Activated CD8-positive, alpha-beta memory T cell treated with anti-CD3 and anti-CD28 coated beads, Interleukin-2, amount 50 U/mL, for 1 hour (primary cell): Measurements from ENCODE around the gene COL4A2.

Experiments used
- DNase-seq: peaks from one replicate; pipeline ENCODE4 v3.0.0-alpha.2; 2020; ENCODE audit errors: extremely low read depth

The COL4A2 gene

DNA sequence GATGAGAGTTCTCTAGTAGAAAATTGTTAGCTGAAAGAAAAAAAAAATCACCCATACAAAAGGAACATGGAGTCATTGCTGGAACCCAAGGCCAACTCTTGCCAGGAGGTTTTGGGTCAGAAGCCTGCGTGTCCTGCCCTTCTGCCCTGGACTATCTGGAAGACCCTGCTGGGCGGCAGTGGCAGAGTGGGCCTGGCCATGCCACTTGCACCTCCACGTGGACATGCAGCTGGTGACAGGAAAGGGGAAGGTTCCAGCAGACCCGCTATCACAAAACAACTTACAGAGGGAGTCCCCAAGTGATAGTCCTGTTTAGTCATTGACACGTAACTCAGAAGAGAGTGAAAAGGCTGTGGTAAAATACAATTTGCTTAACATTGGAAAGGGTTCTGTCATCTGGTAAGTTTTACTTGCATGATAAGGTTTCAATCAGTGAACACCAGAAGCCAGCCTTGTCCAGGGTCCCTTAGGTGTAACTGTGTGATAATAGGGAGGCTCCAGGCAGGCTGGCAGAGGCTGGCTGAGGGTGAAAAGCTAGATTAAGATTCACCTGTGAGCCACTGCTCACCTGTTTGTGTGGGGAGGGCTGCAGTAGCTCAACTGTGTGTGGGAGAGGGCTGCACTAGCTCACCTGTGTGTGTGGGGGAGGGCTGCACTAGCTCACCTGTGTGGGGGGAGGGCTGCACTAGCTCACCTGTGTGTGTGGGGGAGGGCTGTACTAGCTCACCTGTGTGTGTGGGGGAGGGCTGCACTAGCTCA is 47.8 kb downstream of the COL4A2 start:
- DNase-seq = no peak

- no peak for DNase-seq
Measured at GRCh38 chr13:110356362-110356761, 49.3 kb downstream of the COL4A2 start.

- DNase-seq = no peak
Measured at GRCh38 chr13:110358381-110358780, 51.3 kb downstream of the COL4A2 start.

GRCh38 chr13:110359840-110360301 is 52.8 kb downstream of the COL4A2 start:
- DNase-seq = no peak

GRCh38 chr13:110360598-110360997 is 53.5 kb downstream of the COL4A2 start:
- no peak for DNase-seq

- no peak for DNase-seq
Measured at GRCh38 chr13:110361365-110361911, 54.4 kb downstream of the COL4A2 start.

DNA sequence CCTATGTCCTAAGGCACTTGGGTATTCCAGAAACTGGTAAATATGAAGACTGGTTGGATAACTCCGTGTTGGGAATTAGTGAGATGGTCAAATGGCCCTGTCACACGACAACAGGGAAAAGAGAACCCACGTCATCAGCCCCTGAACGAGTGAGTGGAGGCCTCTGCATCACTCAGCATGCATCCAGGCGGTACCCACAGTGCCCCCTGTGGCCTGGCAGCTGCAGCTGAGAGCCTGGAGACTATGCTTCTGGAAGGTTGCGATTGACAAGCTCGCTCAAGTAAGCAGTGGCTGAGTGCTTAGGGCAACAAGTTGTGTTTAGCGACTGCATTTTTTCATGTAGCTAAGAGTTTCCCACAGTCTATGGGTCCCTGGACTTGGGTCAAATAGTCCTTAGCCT is 55.9 kb downstream of the COL4A2 start:
- DNase-seq = no peak

DNA sequence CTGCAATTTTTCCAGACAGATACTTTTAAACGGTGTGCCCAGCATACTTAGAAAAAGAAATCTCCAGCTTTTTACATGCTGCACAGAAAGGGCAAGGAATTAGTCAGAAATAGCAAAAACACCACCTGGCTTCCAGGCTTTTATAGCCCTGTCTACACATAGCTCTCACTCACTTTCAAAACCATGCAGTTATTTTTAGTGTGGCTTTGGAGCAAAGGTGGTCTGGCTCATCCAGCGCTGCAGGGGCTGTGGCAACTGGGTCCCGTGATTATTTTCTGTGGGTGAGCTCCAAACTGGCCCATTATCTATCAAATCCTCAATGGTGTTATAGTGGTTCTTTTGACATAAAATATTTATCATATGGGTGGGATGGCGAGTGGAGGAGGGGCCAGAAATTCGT is 57.0 kb downstream of the COL4A2 start:
- no peak for DNase-seq

DNA sequence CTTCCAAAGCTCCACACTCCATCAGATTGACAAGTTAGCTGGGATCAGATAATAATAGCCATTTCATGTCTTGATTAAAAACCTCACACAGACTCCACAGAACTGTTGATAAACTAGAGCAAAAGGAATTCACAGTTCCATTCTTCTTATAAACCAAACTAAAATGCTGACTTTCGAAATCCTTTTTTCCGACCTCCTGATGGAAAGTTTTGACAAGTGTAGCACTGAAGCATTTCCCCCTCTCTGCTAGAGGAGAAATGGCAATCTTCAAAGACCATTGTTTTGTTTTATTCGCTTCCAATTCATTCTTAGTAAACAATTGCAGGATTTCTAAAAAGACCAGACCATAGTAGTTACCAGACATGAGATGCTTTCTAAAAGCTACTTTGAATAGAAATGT is 58.8 kb downstream of the COL4A2 start:
- no peak for DNase-seq

DNA sequence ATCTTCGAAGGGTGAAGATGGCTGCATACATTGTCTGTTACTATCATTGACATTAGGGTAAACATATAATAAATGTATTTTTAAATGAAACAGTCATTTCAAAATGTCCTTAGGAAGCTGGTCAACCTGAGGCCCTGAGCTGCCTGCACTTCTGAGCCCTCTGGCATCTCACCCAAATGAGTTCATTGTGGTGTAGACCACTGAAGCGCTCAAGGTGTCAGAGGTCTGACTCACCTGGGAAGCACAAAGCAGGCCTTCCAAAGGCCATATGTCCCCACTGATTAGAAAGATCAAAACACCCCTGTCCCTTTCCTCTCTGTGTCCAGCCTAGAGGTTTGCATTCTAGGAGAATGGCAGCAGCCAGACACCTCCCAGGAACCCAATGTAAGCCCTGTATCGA is 59.6 kb downstream of the COL4A2 start:
- no peak for DNase-seq

- DNase-seq = no peak
Measured at GRCh38 chr13:110367620-110368019, 60.5 kb downstream of the COL4A2 start.

GRCh38 chr13:110368408-110368807 is 61.3 kb downstream of the COL4A2 start:
- no peak for DNase-seq

- DNase-seq = no peak
Measured at GRCh38 chr13:110369400-110369799, 62.3 kb downstream of the COL4A2 start.

- no peak for DNase-seq
Measured at GRCh38 chr13:110371550-110372465, 64.7 kb downstream of the COL4A2 start.

GRCh38 chr13:110372676-110373075 is 65.6 kb downstream of the COL4A2 start:
- no peak for DNase-seq

- DNase-seq = no peak
Measured at GRCh38 chr13:110373617-110374016, 66.5 kb downstream of the COL4A2 start.

GRCh38 chr13:110374431-110375370 is 67.6 kb downstream of the COL4A2 start:
- no peak for DNase-seq

DNA sequence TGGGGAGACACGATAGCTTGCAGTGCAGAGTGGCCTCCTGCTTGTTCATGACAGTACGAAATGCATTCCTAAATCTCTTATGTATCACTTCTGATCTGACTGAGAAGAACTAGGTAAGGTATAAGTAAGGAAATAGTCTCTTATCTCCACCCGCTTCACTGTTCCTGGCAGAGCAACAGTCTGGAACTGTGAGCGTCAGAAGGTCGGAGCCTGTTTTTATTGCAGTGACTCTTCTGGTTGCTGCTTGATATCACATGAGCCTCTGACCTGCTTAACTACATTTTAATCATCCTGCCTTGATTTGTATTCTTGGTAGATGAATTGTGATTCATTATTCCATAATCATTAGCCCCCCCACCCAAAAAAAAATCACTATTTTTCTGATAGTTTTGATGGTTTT is 69.0 kb downstream of the COL4A2 start:
- no peak for DNase-seq

DNA sequence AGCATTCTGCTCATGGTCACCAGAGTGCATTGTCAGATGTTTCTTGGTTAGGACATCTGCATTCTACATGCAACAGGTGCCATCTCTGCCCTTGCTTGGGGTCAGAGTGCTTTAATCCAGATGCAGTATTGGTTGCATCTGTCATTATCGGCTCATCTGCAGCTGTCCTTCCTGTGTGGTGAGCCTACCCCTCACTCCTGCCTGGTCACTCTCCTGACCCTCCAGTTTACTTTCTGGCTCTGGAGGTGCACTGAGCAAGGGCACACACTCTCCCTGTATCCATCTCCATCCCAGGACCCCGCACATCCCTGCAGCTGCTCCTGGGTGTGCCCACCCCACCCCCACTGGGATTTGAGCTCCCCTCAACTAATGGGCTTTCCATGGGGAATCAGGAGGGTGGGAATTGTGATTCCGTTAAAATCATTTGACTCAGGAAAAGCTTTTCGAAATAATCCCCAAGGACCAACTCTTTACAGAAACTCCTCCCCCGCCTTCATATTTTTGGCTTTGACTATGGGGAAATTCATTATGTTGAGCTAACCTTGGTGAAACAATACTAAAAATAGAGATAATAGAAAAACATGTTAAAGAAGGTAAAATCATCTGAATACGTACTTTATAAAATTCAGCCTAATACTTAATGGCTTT is 70.2 kb downstream of the COL4A2 start:
- DNase-seq = no peak

DNA sequence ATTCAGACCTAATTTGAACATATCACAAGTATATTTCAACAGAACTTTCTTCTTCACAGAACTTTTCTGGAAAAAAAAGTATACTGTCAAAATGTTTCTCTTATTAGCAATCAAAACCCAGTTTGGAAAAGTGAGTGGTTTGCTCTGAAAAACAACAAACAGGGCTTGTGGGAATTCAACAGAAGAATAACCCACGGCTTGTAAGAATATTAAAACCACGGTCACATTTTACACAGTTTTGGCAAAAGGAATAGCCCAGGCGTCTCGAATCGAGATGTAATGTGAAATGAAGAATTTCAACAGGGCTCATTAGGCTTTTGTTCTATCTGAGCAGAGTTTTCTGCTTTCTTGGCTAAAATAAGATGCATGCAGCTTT is 70.7 kb downstream of the COL4A2 start:
- DNase-seq = no peak

- no peak for DNase-seq
Measured at GRCh38 chr13:110379358-110379757, 72.3 kb downstream of the COL4A2 start.
